ENCODE measurements around the gene FOXP1.

Gene FOXP1

DNA sequence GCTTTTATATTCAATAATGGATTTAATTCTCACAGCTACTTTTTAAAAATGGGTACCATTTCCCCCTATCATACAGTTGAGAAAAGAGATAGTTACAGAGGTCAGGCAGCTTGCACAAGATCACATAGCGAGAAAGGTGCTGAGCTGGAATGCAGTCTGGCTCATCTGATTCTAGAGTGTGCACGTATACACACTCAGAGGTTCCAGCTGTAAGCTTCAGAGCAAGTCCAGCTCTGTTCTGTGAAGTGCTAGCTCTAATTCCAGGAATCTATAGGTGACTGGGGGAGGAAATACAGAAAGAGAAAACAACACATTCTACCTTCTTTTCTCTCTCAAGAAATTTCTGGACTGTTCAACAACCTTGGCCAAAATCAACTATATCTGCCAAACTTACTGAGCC is 318.7 kb downstream of the FOXP1 start:
- no peak for TF ChIP-seq POU2F2 (IDR thresholded peaks at IDR 0.05; ENCODE audit: low read depth, low read length)
- no peak for TF ChIP-seq TAF1 (IDR thresholded peaks at IDR 0.05; ENCODE audit: low read depth, low read length)
- TF ChIP-seq SPI1 (IDR thresholded peaks at IDR 0.05; ENCODE audit: low read depth, low read length): no peak
- no peak for TF ChIP-seq PAX5 (IDR thresholded peaks at IDR 0.05; ENCODE audit: insufficient read depth, low read length, severe bottlenecking)
- TF ChIP-seq POLR2A (IDR thresholded peaks at IDR 0.05; ENCODE audit: low read depth, low read length): no peak
- TF ChIP-seq POLR2AphosphoS5 (IDR thresholded peaks at IDR 0.05; ENCODE audit: low read depth, low read length): no peak
- FAIRE-seq: no peak
- DNase-seq (ENCODE audit: insufficient read length, low spot score): no peak

DNA sequence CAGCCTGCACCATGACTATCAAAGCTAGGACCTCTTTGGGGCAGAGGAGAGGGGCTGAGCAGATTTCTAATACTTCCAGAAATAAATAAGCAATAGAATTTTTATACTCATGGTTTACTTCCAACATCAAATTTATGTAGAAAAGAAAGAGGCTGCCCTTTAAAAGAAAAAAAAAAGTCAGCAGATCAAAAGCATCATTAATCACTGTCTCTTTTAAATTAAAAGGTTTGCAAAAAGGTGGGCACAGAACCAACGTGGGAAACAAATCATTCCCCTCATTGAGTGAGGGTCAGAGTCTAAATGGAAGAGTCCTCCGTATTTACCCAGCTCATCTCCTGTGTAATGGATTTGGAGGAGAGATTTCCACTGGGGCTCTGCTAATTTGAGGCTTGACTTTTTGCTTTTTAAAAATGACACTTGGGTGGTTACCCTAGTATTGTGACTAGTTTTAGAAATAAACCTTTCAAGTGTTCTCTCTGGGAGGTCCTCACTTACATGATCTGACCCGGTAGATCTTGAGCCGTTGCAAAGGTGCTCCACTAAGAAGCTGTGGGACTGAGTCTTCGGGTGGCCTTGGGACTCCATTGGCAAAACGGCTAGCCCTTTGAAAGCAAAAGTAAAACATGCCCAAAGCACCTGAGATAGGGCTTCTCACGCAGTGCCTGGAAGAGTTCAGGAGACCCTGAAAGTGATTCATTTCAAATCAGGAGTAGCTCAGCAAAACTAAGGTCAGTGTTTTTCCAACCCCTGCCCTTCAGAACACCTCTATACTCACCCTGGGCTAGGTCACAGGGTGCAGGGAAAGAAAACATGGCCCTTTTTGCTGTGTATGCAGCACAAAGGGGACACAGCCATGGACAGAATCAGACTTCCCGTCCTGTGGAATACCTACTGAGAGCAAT is 320.9 kb downstream of the FOXP1 start:
- no peak for FAIRE-seq
- no peak for TF ChIP-seq POLR2AphosphoS5 (IDR thresholded peaks at IDR 0.05; ENCODE audit: low read depth, low read length)
- no peak for TF ChIP-seq PAX5 (IDR thresholded peaks at IDR 0.05; ENCODE audit: insufficient read depth, low read length, severe bottlenecking)
- TF ChIP-seq SPI1 (IDR thresholded peaks at IDR 0.05; ENCODE audit: low read depth, low read length): no peak
- TF ChIP-seq TAF1 (IDR thresholded peaks at IDR 0.05; ENCODE audit: low read depth, low read length): no peak
- TF ChIP-seq POU2F2 (IDR thresholded peaks at IDR 0.05; ENCODE audit: low read depth, low read length): no peak
- TF ChIP-seq POLR2A (IDR thresholded peaks at IDR 0.05; ENCODE audit: low read depth, low read length): no peak
- DNase-seq (ENCODE audit: insufficient read length, low spot score): no peak

DNA sequence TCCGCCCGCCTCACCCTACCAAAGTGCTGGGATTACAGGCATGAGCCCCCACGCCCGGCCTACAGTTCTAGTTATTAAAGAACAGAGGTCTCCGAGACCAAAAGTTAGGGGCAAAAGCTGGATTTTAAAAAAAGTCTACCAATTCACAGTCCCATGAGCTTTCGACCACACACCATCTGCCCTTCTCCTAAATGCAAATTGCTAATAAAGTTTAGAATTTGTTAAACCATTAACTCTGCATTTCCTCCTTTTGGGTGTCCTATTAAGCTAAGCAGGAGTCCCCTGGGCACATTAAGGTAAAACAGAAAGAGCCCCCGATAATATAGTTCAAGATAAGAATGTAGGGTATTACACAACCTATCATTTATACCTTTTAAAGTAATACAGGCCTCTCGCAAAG is 322.7 kb downstream of the FOXP1 start:
- DNase-seq (ENCODE audit: insufficient read length, low spot score) (no peak), FAIRE-seq (no peak)
- TF ChIP-seq POLR2AphosphoS5 (IDR thresholded peaks at IDR 0.05; ENCODE audit: low read depth, low read length) (no peak), PAX5 (IDR thresholded peaks at IDR 0.05; ENCODE audit: insufficient read depth, low read length, severe bottlenecking) (no peak), POLR2A (IDR thresholded peaks at IDR 0.05; ENCODE audit: low read depth, low read length) (no peak), SPI1 (IDR thresholded peaks at IDR 0.05; ENCODE audit: low read depth, low read length) (no peak), TAF1 (IDR thresholded peaks at IDR 0.05; ENCODE audit: low read depth, low read length) (no peak), POU2F2 (IDR thresholded peaks at IDR 0.05; ENCODE audit: low read depth, low read length) (no peak)

DNA sequence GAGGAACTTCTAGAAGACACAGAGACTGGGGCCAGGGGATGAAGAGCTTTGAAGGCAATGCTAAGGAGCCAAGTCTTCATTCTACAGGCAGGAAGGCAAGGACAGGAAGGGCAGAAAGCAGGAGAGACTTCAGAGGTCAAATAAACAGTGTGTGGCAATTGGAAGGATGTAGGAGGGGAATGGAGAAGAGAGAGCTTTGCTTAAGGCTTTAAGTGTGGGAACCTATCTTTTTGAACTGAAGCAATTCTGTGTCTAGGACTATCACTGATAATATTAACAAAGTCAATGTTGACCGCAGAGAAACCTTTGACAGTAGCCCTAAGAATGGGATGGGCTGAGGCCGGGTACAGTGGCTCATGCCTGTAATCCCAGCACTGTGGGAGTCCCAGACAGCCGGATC is 325.0 kb downstream of the FOXP1 start:
- no peak for TF ChIP-seq SPI1 (IDR thresholded peaks at IDR 0.05; ENCODE audit: low read depth, low read length)
- TF ChIP-seq PAX5 (IDR thresholded peaks at IDR 0.05; ENCODE audit: insufficient read depth, low read length, severe bottlenecking): no peak
- no peak for TF ChIP-seq TAF1 (IDR thresholded peaks at IDR 0.05; ENCODE audit: low read depth, low read length)
- no peak for TF ChIP-seq POU2F2 (IDR thresholded peaks at IDR 0.05; ENCODE audit: low read depth, low read length)
- TF ChIP-seq POLR2A (IDR thresholded peaks at IDR 0.05; ENCODE audit: low read depth, low read length): no peak
- TF ChIP-seq POLR2AphosphoS5 (IDR thresholded peaks at IDR 0.05; ENCODE audit: low read depth, low read length): no peak
- DNase-seq (ENCODE audit: insufficient read length, low spot score): no peak
- no peak for FAIRE-seq

DNA sequence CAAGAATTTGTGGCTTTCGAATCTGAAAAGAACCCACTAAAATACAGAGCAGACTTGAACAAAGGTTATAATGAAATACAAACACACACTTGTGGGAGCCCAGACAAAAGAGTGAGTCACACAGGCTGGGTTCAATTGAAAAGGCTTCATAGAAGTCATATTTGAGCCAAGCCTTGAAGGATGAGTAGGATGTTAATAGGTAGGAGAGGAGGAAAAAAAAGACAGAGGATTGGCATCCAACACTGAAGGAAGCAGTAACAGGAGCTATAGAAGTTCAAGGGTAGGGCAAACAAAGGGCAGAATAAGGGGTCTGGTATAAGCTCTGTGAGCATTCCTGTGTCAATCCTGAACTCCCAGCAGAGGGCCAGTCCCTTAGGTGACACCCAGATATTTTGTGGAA is 325.4 kb downstream of the FOXP1 start:
- FAIRE-seq: no peak
- no peak for DNase-seq (ENCODE audit: insufficient read length, low spot score)
- TF ChIP-seq POLR2A (IDR thresholded peaks at IDR 0.05; ENCODE audit: low read depth, low read length) (no peak), PAX5 (IDR thresholded peaks at IDR 0.05; ENCODE audit: insufficient read depth, low read length, severe bottlenecking) (no peak), TAF1 (IDR thresholded peaks at IDR 0.05; ENCODE audit: low read depth, low read length) (no peak), POU2F2 (IDR thresholded peaks at IDR 0.05; ENCODE audit: low read depth, low read length) (no peak), SPI1 (IDR thresholded peaks at IDR 0.05; ENCODE audit: low read depth, low read length) (no peak), POLR2AphosphoS5 (IDR thresholded peaks at IDR 0.05; ENCODE audit: low read depth, low read length) (no peak)

DNA sequence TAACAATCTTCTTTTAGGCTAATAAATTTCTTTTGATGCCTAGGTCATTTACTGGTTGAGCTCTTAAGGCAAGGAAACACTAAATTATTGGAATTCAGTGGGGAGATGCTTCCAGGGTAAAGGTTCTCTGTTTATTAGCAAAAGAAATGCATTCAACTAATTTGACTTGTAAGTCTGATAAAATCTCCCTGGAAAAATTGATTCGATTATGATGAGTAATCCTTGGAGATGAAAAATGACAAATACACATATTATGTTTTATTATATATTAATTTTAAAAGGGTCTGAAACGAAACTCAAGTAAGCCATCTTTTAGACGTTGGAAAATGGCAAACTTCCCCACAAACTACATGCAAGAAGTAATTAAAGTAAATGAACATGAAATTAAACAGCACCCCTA is 328.0 kb downstream of the FOXP1 start:
- no peak for FAIRE-seq
- no peak for TF ChIP-seq PAX5 (IDR thresholded peaks at IDR 0.05; ENCODE audit: insufficient read depth, low read length, severe bottlenecking)
- TF ChIP-seq POLR2A (IDR thresholded peaks at IDR 0.05; ENCODE audit: low read depth, low read length): no peak
- TF ChIP-seq POU2F2 (IDR thresholded peaks at IDR 0.05; ENCODE audit: low read depth, low read length): no peak
- no peak for TF ChIP-seq SPI1 (IDR thresholded peaks at IDR 0.05; ENCODE audit: low read depth, low read length)
- TF ChIP-seq POLR2AphosphoS5 (IDR thresholded peaks at IDR 0.05; ENCODE audit: low read depth, low read length): no peak
- TF ChIP-seq TAF1 (IDR thresholded peaks at IDR 0.05; ENCODE audit: low read depth, low read length): no peak
- no peak for DNase-seq (ENCODE audit: insufficient read length, low spot score)

DNA sequence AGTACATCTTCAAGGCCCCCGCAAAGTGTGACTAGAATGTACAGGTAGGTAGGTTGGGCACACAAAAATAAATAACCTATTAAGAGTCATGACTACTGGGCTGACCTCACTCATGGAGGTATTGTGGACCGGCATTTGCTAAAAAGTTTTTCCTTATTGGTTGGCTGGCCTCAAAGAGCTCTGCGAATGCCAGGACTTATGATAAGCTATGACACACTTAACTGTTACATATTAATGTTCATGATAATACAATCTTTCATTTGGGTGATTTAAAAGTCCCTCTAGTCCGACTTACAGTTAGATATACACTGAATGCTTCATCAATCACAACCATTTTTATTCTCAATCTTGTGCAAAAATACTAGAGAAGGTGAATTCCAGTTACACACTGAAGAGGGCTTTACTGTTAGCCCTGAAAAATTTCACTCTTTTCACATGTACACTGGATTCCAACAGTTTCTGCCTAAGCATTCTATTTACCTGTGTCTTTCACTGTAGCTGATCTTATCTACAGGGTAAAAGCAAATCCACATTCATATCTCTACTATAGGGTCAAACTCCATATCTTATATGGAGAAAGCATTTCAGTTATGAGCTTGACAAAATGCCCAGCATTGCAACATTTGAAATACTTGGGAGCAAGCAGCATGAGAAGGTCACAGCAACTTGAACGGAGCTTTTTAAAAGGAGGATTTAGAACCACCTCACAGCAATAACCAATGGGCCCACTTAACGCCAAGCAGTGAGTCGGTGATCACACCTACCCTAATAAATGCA is 329.1 kb downstream of the FOXP1 start:
- no peak for TF ChIP-seq TAF1 (IDR thresholded peaks at IDR 0.05; ENCODE audit: low read depth, low read length)
- no peak for TF ChIP-seq POLR2A (IDR thresholded peaks at IDR 0.05; ENCODE audit: low read depth, low read length)
- TF ChIP-seq PAX5 (IDR thresholded peaks at IDR 0.05; ENCODE audit: insufficient read depth, low read length, severe bottlenecking): no peak
- no peak for TF ChIP-seq POLR2AphosphoS5 (IDR thresholded peaks at IDR 0.05; ENCODE audit: low read depth, low read length)
- TF ChIP-seq SPI1 (IDR thresholded peaks at IDR 0.05; ENCODE audit: low read depth, low read length): no peak
- FAIRE-seq (no peak), DNase-seq (ENCODE audit: insufficient read length, low spot score) (no peak)

DNA sequence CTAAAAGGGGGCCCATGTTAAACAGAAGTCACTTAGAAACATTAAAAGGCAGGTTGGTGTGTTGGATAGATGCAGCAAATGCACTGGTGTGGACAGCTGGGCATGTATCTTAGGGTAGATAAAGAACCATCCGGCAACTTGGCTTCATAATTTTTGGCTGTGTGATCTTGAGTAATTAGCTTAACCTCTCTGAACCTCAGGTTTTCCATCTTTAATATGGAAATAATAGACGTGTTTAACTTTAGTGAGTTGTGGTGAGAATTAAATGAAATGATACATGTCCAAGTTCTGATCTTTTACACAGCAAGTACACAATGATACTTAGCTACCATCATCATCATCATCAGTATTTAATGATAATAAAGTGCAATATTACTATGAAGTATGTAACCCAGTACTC is 330.4 kb downstream of the FOXP1 start:
- no peak for TF ChIP-seq POLR2AphosphoS5 (IDR thresholded peaks at IDR 0.05; ENCODE audit: low read depth, low read length)
- no peak for TF ChIP-seq PAX5 (IDR thresholded peaks at IDR 0.05; ENCODE audit: insufficient read depth, low read length, severe bottlenecking)
- TF ChIP-seq POU2F2 (IDR thresholded peaks at IDR 0.05; ENCODE audit: low read depth, low read length): no peak
- no peak for TF ChIP-seq TAF1 (IDR thresholded peaks at IDR 0.05; ENCODE audit: low read depth, low read length)
- TF ChIP-seq POLR2A (IDR thresholded peaks at IDR 0.05; ENCODE audit: low read depth, low read length): no peak
- TF ChIP-seq SPI1 (IDR thresholded peaks at IDR 0.05; ENCODE audit: low read depth, low read length): no peak
- no peak for FAIRE-seq
- no peak for DNase-seq (ENCODE audit: insufficient read length, low spot score)

DNA sequence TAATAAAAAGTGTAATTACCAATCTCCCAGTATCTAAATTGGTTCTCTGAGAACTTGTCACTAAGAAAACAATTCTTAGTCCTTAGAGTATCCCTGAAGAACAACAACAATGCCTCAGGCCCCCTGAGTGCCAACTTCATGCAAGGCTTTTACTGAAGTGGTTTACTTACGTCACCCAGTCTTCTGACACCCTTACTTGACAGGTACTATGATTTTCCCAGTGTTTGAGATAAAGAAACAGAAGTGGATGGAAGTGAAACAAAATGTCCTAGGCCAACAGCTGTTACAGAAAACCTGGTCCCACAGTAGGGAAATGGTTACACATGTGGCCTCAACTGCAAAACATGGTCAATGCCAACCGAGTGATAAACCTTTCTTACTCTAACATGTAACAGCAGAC is 331.1 kb downstream of the FOXP1 start:
- TF ChIP-seq POU2F2 (IDR thresholded peaks at IDR 0.05; ENCODE audit: low read depth, low read length) (no peak), PAX5 (IDR thresholded peaks at IDR 0.05; ENCODE audit: insufficient read depth, low read length, severe bottlenecking) (no peak), POLR2A (IDR thresholded peaks at IDR 0.05; ENCODE audit: low read depth, low read length) (no peak), TAF1 (IDR thresholded peaks at IDR 0.05; ENCODE audit: low read depth, low read length) (no peak), POLR2AphosphoS5 (IDR thresholded peaks at IDR 0.05; ENCODE audit: low read depth, low read length) (no peak), SPI1 (IDR thresholded peaks at IDR 0.05; ENCODE audit: low read depth, low read length) (no peak)
- FAIRE-seq (no peak), DNase-seq (ENCODE audit: insufficient read length, low spot score) (no peak)
